ENCODE data around the gene CKM. TPM values are rescaled to one million over a fixed set of nuclear protein-coding genes. Genes with fewer than 3 reads are reported as not detected.

The CKM gene
- total RNA-seq, 1 experiment from 2014 or later: not detected

DNA sequence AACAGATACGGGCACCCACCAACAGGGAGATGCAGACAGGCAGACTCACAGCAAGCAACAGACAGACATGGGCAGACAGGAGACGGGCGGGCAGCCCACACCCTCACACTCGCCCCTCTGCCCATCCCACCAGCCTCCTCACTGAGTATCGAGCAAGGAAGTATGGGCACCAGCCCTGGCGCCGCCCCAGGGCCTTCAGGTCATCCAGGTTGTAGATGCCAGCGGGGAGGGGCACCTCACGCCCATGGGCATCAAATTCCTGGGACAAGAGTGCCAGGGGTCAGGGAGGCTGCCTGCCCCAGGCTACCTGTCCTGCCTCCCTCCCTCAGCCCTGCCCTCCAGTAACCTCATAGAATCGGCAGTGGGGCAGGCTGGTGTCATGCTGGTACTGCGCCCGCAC lies 42.0 kb upstream of the CKM start:
- Mint-ChIP-seq H3K36me3 (ENCODE audit: insufficient read depth, unreplicated experiment) (peaks cover 34% of the 10 kb centered on the region), H3K4me1 (ENCODE audit: low read depth, unreplicated experiment) (peaks cover 8% of the 10 kb centered on the region), H3K9me3 (ENCODE audit: low read depth, unreplicated experiment) (no peaks in the 10 kb centered on the region), H3K27ac (ENCODE audit: unreplicated experiment) (no peak overlapping the region), H3K4me3 (ENCODE audit: low read depth, unreplicated experiment) (no peak overlapping the region), H3K27me3 (ENCODE audit: unreplicated experiment) (no peaks in the 10 kb centered on the region)
- intact Hi-C loops (cut with micrococcal nuclease; ENCODE audit: unreplicated experiment): no loop called here
- no TSS peak for BruUV-seq (replicated peaks)
- no peak for DNase-seq
- no peak for TF ChIP-seq CTCF (IDR thresholded peaks at IDR 0.05; ENCODE audit: unreplicated experiment)
- CTCF ChIA-PET: no interaction called here

GRCh38 chr19:45363861-45364459 lies 41.3 kb upstream of the CKM start:
- H3K36me3 Mint-ChIP-seq (ENCODE audit: insufficient read depth, unreplicated experiment): peaks cover 30% of the 10 kb centered on the region
- H3K27me3 Mint-ChIP-seq (ENCODE audit: unreplicated experiment): no peaks in the 10 kb centered on the region
- no peak overlapping the region for H3K27ac Mint-ChIP-seq (ENCODE audit: unreplicated experiment)
- intact Hi-C loops (cut with micrococcal nuclease; ENCODE audit: unreplicated experiment): no loop called here
- CTCF ChIA-PET: no interaction called here
- no peak overlapping the region for H3K4me3 Mint-ChIP-seq (ENCODE audit: low read depth, unreplicated experiment)
- no TSS peak for BruUV-seq (replicated peaks)
- TF ChIP-seq CTCF (IDR thresholded peaks at IDR 0.05; ENCODE audit: unreplicated experiment): no peak
- DNase-seq: no peak
- peaks cover 4% of the 10 kb centered on the region for H3K4me1 Mint-ChIP-seq (ENCODE audit: low read depth, unreplicated experiment)
- H3K9me3 Mint-ChIP-seq (ENCODE audit: low read depth, unreplicated experiment): no peaks in the 10 kb centered on the region

DNA sequence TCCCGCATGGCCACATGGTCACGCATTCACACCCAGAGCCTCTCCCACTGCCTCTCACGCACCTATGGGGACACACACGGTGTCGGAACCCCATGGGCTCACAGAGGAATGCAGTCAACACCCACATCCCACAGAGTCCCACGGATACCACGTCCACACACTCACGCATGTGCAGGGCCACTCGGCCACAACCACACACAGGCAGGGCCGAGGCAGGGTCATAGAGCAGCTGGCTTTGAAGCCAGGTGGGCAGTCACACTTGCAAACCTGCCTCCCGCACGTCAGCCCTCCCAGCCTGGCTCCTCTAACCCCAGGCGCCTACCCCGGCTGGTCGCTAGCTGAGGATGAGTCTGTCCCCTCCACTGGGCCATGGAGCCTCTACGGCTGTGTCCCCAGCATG lies 39.6 kb upstream of the CKM start:
- Mint-ChIP-seq H3K9me3 (ENCODE audit: low read depth, unreplicated experiment) (no peaks in the 10 kb centered on the region), H3K36me3 (ENCODE audit: insufficient read depth, unreplicated experiment) (peaks cover 37% of the 10 kb centered on the region), H3K27ac (ENCODE audit: unreplicated experiment) (no peak overlapping the region), H3K27me3 (ENCODE audit: unreplicated experiment) (no peaks in the 10 kb centered on the region), H3K4me3 (ENCODE audit: low read depth, unreplicated experiment) (no peak overlapping the region), H3K4me1 (ENCODE audit: low read depth, unreplicated experiment) (no peaks in the 10 kb centered on the region)
- intact Hi-C loops (cut with micrococcal nuclease; ENCODE audit: unreplicated experiment): no loop called here
- DNase-seq: no peak
- CTCF ChIA-PET: no interaction called here
- BruUV-seq (replicated peaks): no TSS peak
- TF ChIP-seq CTCF (IDR thresholded peaks at IDR 0.05; ENCODE audit: unreplicated experiment): no peak

DNA sequence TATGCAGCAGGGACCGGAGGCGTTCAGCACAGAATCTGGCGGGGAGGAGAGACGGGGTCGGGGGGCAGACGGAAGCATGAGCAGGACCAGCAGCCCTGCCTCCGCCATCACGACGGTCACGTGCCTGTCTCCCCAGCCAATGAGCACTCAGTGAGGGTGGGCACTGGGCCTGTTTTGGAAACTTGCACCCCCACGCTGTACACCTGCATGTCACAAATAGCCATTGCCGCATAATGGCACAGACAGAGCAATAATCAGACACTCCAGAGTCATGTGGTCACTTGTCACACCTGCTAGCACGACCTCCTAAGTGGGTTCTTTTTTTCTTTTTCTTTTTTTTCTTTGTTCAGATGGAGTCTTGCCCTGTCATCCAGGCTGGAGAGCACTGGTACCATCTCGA lies 38.9 kb upstream of the CKM start:
- H3K9me3 Mint-ChIP-seq (ENCODE audit: low read depth, unreplicated experiment): no peaks in the 10 kb centered on the region
- BruUV-seq (replicated peaks): no TSS peak
- CTCF ChIA-PET: no interaction called here
- intact Hi-C loops (cut with micrococcal nuclease; ENCODE audit: unreplicated experiment): no loop called here
- H3K4me1 Mint-ChIP-seq (ENCODE audit: low read depth, unreplicated experiment): no peaks in the 10 kb centered on the region
- H3K4me3 Mint-ChIP-seq (ENCODE audit: low read depth, unreplicated experiment): no peak overlapping the region
- TF ChIP-seq CTCF (IDR thresholded peaks at IDR 0.05; ENCODE audit: unreplicated experiment): no peak
- H3K27me3 Mint-ChIP-seq (ENCODE audit: unreplicated experiment): no peaks in the 10 kb centered on the region
- no peak for DNase-seq
- H3K27ac Mint-ChIP-seq (ENCODE audit: unreplicated experiment): no peak overlapping the region
- peaks cover 42% of the 10 kb centered on the region for H3K36me3 Mint-ChIP-seq (ENCODE audit: insufficient read depth, unreplicated experiment)

Data from Calu3 (cell line).